H9 (cell line): ENCODE measurements around the gene PI4K2A. TPM values are rescaled to one million over a fixed set of nuclear protein-coding genes. Genes with fewer than 3 reads are reported as not detected.

ENCODE experiments used
- DNase-seq: peaks from one replicate; pipeline ENCODE4 v3.0.0-alpha.2; 2017
- H2AFZ ChIP-seq: one replicate; pipeline ENCODE4 v1.6.1; 2013; ENCODE audit warnings: mild to moderate bottlenecking, low read length, control low read depth, moderate library complexity
- H2AK5ac ChIP-seq: 2 replicates; pipeline ENCODE4 v1.6.1; 2013; ENCODE audit warnings: low read length, control low read depth, mixed read lengths; ENCODE audit not compliant: insufficient read length
- H2BK120ac ChIP-seq: one replicate; pipeline ENCODE4 v1.6.1; 2013; ENCODE audit warnings: low read depth, mild to moderate bottlenecking, low read length, control low read depth, inconsistent platforms; ENCODE audit not compliant: poor library complexity, severe bottlenecking
- H2BK12ac ChIP-seq: 2 replicates; pipeline ENCODE4 v1.6.1; 2013; ENCODE audit warnings: low read length, control low read depth, mixed read lengths, low read depth; ENCODE audit not compliant: insufficient read length
- H2BK15ac ChIP-seq: 2 replicates; pipeline ENCODE4 v1.6.1; 2013; ENCODE audit warnings: low read depth, low read length, control low read depth
- H2BK20ac ChIP-seq: one replicate; pipeline ENCODE4 v1.6.1; 2013; ENCODE audit warnings: low read depth, mild to moderate bottlenecking, low read length, control low read depth, inconsistent platforms; ENCODE audit not compliant: poor library complexity, severe bottlenecking
- H2BK5ac ChIP-seq: 2 replicates; pipeline ENCODE4 v1.6.1; 2013; ENCODE audit warnings: low read length, control low read depth, mixed read lengths; ENCODE audit not compliant: insufficient read length
- H3K14ac ChIP-seq: 2 replicates; pipeline ENCODE4 v1.6.1; 2013; ENCODE audit warnings: low read length, control low read depth; ENCODE audit not compliant: insufficient read depth
- H3K18ac ChIP-seq: 2 replicates; pipeline ENCODE4 v1.6.1; 2013; ENCODE audit warnings: low read depth, mild to moderate bottlenecking, mixed read lengths, low read length, control low read depth; ENCODE audit not compliant: insufficient read length
- H3K23ac ChIP-seq: 2 replicates; pipeline ENCODE4 v1.6.1; 2013; ENCODE audit warnings: low read length, control low read depth, mixed read lengths, low read depth; ENCODE audit not compliant: insufficient read length
- H3K23me2 ChIP-seq: 2 replicates; pipeline ENCODE4 v1.6.1; 2013; ENCODE audit warnings: low read depth, mild to moderate bottlenecking, mixed read lengths, low read length, control low read depth; ENCODE audit not compliant: insufficient read length, poor library complexity, severe bottlenecking
- H3K27ac ChIP-seq: 2 replicates; pipeline ENCODE4 v1.5.1; 2013; ENCODE audit warnings: low read length, control low read depth, mixed read lengths, low read depth; ENCODE audit not compliant: insufficient read length
- H3K27me3 ChIP-seq: 2 replicates; pipeline ENCODE4 v1.6.1; 2013; ENCODE audit warnings: low read length, control low read depth, inconsistent platforms; ENCODE audit not compliant: insufficient read depth
- H3K4ac ChIP-seq: 2 replicates; pipeline ENCODE4 v1.6.1; 2013; ENCODE audit warnings: low read depth, mild to moderate bottlenecking, control low read depth, inconsistent platforms, low read length, moderate library complexity
- H3K4me1 ChIP-seq: 2 replicates; pipeline ENCODE4 v1.6.1; 2013; ENCODE audit warnings: low read length, control low read depth, inconsistent platforms; ENCODE audit not compliant: insufficient read depth
- H3K4me2 ChIP-seq: 2 replicates; pipeline ENCODE4 v1.6.1; 2013; ENCODE audit warnings: low read length, control low read depth, mixed read lengths; ENCODE audit not compliant: insufficient read length, insufficient read depth
- H3K56ac ChIP-seq: 2 replicates; pipeline ENCODE4 v1.6.1; 2013; ENCODE audit warnings: low read depth, mild to moderate bottlenecking, mixed read lengths, low read length, control low read depth; ENCODE audit not compliant: insufficient read length
- H3K79me1 ChIP-seq: 2 replicates; pipeline ENCODE4 v1.6.1; 2013; ENCODE audit warnings: low read depth, mild to moderate bottlenecking, moderate library complexity, low read length, control low read depth, inconsistent platforms; ENCODE audit not compliant: insufficient read depth, poor library complexity, severe bottlenecking
- H3K79me2 ChIP-seq: 2 replicates; pipeline ENCODE4 v1.6.1; 2013; ENCODE audit warnings: low read length, control low read depth, inconsistent platforms; ENCODE audit not compliant: insufficient read depth
- H3K9ac ChIP-seq: 2 replicates; pipeline ENCODE4 v1.6.1; 2013; ENCODE audit warnings: low read length, control low read depth, mixed read lengths; ENCODE audit not compliant: insufficient read length; ENCODE audit errors: extremely low read depth
- H3K9me3 ChIP-seq: one replicate; pipeline ENCODE4 v1.6.1; 2013; ENCODE audit warnings: low read depth, low read length, inconsistent platforms; ENCODE audit not compliant: control insufficient read depth
- H3T11ph ChIP-seq: one replicate; pipeline ENCODE4 v1.6.1; 2013; ENCODE audit warnings: mild to moderate bottlenecking, low read length, control low read depth, inconsistent platforms
- H4K20me1 ChIP-seq: one replicate; pipeline ENCODE4 v1.6.1; 2013; ENCODE audit not compliant: control insufficient read depth, insufficient read length, insufficient read depth
- H4K5ac ChIP-seq: 2 replicates; pipeline ENCODE4 v1.6.1; 2013; ENCODE audit warnings: low read depth, mild to moderate bottlenecking, mixed read lengths, low read length, control low read depth; ENCODE audit not compliant: insufficient read length
- H4K8ac ChIP-seq: replicated peaks from 2 replicates; pipeline ENCODE4 v1.6.1; 2013; ENCODE audit warnings: low read length, control low read depth, mixed read lengths, low read depth; ENCODE audit not compliant: insufficient read length
- H4K91ac ChIP-seq: 2 replicates; pipeline ENCODE4 v1.6.1; 2013; ENCODE audit warnings: low read depth, mild to moderate bottlenecking, moderate library complexity, mixed read lengths, low read length, control low read depth; ENCODE audit not compliant: insufficient read length
- H3K27ac Mint-ChIP-seq, 3 experiments: 2 replicates in 2 of 3; 3 replicates in 1 of 3; pipeline ENCODE4 v1.8.0; 2020 to 2021; ENCODE audit warnings: mixed read lengths in 3 of 3, mild to moderate bottlenecking in 1 of 3, moderate library complexity in 1 of 3
- H3K27me3 Mint-ChIP-seq: 2 replicates; pipeline ENCODE4 v1.8.0; 2021; ENCODE audit warnings: low read depth, mild to moderate bottlenecking, moderate library complexity, mixed read lengths
- H3K36me3 Mint-ChIP-seq, 3 experiments: 2 replicates in 2 of 3; 3 replicates in 1 of 3; pipeline ENCODE4 v1.8.0; 2020 to 2021; ENCODE audit warnings: low read depth in 3 of 3, mixed read lengths in 3 of 3; ENCODE audit not compliant: insufficient read depth in 1 of 3
- H3K4me1 Mint-ChIP-seq, 2 experiments: 2 replicates each; pipeline ENCODE4 v1.8.0; 2020; ENCODE audit warnings: mixed read lengths in 2 of 2
- H3K4me3 Mint-ChIP-seq, 2 experiments: 2 replicates in 1 of 2; 3 replicates in 1 of 2; pipeline ENCODE4 v1.8.0; 2020 to 2021; ENCODE audit warnings: mild to moderate bottlenecking in 2 of 2, mixed read lengths in 2 of 2, moderate library complexity in 1 of 2
- H3K9me3 Mint-ChIP-seq, 2 experiments: 2 replicates in 1 of 2; 3 replicates in 1 of 2; pipeline ENCODE4 v1.8.0; 2020; ENCODE audit warnings: mild to moderate bottlenecking in 2 of 2, mixed read lengths in 2 of 2, moderate library complexity in 1 of 2
- WGBS: extraction: QIAGEN DNeasy Blood & Tissue Kit; methylation state at CpG from one replicate; pipeline ENCODE4 v1.1.7; 2013; ENCODE audit warnings: missing lambda C conversion rate, low lambda C conversion rate, mixed read lengths; ENCODE audit not compliant: insufficient read length; ENCODE audit errors: extremely low coverage; 5-methylcytosine and 5-hydroxymethylcytosine counted together
- total RNA-seq: library from RNA; stranded (reverse); gene quantifications from 2 replicates; pipeline ENCODE4 v1.2.1, GENCODE V29; 2021
- TF ChIP-seq, protein P1 (sequence below): fragments of 200-600 bp; sonication (generic); conservative IDR thresholded peaks from 3 replicates; pipeline ENCODE4 v1.8.0; 2021; ENCODE audit warnings: antibody characterized with exemption, mild to moderate bottlenecking

The PI4K2A gene
- total RNA-seq, 1 experiment from 2014 or later = 30.9 TPM

DNA sequence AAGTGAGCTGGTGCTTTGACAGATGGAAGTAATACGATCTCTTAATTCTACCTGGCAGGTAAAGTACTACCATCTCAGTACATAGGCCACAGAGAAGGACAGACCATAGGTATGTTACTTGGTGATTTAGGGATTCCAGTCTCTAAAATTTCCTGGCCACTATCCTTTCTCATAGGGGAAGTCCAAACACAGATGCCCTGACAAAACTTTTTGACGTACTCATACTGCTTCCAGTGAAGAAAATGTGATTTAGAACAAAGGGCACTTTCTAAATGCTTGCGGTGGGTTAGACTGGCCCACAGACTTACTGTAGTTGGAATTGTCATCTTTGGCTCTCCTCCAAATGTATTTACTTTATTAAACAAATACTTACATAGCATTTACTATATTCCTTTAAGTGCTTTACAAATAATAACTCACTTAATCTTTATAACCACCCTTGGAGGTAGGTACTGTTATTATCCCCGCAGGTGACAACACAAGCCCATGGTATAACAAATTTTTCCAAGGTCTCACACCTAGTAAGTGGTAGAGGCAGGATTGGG lies 3.0 kb downstream of the PI4K2A start:
- H3K9ac ChIP-seq = no peak overlapping the region
- no peak overlapping the region for H3K27ac ChIP-seq
- no peaks in the 10 kb centered on the region for H3K9me3 ChIP-seq
- peaks cover 13% of the 10 kb centered on the region for H3K23me2 ChIP-seq
- no peak overlapping the region for H3K4ac ChIP-seq
- H3K27me3 ChIP-seq = no peaks in the 10 kb centered on the region
- no peak overlapping the region for H2BK15ac ChIP-seq
- no peak overlapping the region for H4K5ac ChIP-seq
- no peak overlapping the region for H2BK20ac ChIP-seq
- Mint-ChIP-seq H3K4me1 (peaks cover 32 to 36% of the 10 kb centered on the region in 2 experiments), H3K27me3 (no peaks in the 10 kb centered on the region), H3K27ac (no peak overlapping the region), H3K4me3 (peak overlapping the region in 1 of 2 experiments; percentile 65; a peak in 1 of 5 replicates), H3K9me3 (no peaks in the 10 kb centered on the region; a peak in 2 of 5 replicates), H3K36me3 (peaks cover 17 to 31% (median 29%) of the 10 kb centered on the region in 3 experiments; a peak in 6 of 7 replicates)
- no peak overlapping the region for H3K23ac ChIP-seq
- no peak overlapping the region for H2AK5ac ChIP-seq
- no CpG with 5 or more reads among the region's 4 CpGs for WGBS
- H2BK5ac ChIP-seq = no peak overlapping the region
- TF ChIP-seq, protein P1, sequence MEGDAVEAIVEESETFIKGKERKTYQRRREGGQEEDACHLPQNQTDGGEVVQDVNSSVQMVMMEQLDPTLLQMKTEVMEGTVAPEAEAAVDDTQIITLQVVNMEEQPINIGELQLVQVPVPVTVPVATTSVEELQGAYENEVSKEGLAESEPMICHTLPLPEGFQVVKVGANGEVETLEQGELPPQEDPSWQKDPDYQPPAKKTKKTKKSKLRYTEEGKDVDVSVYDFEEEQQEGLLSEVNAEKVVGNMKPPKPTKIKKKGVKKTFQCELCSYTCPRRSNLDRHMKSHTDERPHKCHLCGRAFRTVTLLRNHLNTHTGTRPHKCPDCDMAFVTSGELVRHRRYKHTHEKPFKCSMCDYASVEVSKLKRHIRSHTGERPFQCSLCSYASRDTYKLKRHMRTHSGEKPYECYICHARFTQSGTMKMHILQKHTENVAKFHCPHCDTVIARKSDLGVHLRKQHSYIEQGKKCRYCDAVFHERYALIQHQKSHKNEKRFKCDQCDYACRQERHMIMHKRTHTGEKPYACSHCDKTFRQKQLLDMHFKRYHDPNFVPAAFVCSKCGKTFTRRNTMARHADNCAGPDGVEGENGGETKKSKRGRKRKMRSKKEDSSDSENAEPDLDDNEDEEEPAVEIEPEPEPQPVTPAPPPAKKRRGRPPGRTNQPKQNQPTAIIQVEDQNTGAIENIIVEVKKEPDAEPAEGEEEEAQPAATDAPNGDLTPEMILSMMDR = no peak
- no peak overlapping the region for H3T11ph ChIP-seq
- no peaks in the 10 kb centered on the region for H4K20me1 ChIP-seq
- no peak overlapping the region for H2AFZ ChIP-seq
- H3K79me2 ChIP-seq = peaks cover 9% of the 10 kb centered on the region; the same call in 1 of the 2 replicates
- no peak overlapping the region for H3K14ac ChIP-seq
- no peak overlapping the region for H3K18ac ChIP-seq
- H3K4me1 ChIP-seq = peaks cover 7% of the 10 kb centered on the region
- H2BK120ac ChIP-seq = no peak overlapping the region
- no peak overlapping the region for H2BK12ac ChIP-seq
- H3K4me2 ChIP-seq = no peak overlapping the region
- no peak overlapping the region for H3K56ac ChIP-seq
- H4K91ac ChIP-seq = no peak overlapping the region
- H3K79me1 ChIP-seq = peaks cover 4% of the 10 kb centered on the region
- no peak overlapping the region for H4K8ac ChIP-seq
- no peak for DNase-seq
